H9 (cell line): Measurements from ENCODE around the gene SLC46A1. TPM values are rescaled to one million over a fixed set of nuclear protein-coding genes. Genes with fewer than 3 reads are reported as not detected.

ENCODE experiments used
- DNase-seq: peaks from one replicate; pipeline ENCODE4 v3.0.0-alpha.2; 2017
- H2AFZ ChIP-seq: one replicate; pipeline ENCODE4 v1.6.1; 2013; ENCODE audit warnings: mild to moderate bottlenecking, low read length, control low read depth, moderate library complexity
- H2AK5ac ChIP-seq: 2 replicates; pipeline ENCODE4 v1.6.1; 2013; ENCODE audit warnings: low read length, control low read depth, mixed read lengths; ENCODE audit not compliant: insufficient read length
- H2BK120ac ChIP-seq: one replicate; pipeline ENCODE4 v1.6.1; 2013; ENCODE audit warnings: low read depth, mild to moderate bottlenecking, low read length, control low read depth, inconsistent platforms; ENCODE audit not compliant: poor library complexity, severe bottlenecking
- H2BK12ac ChIP-seq: 2 replicates; pipeline ENCODE4 v1.6.1; 2013; ENCODE audit warnings: low read length, control low read depth, mixed read lengths, low read depth; ENCODE audit not compliant: insufficient read length
- H2BK15ac ChIP-seq: 2 replicates; pipeline ENCODE4 v1.6.1; 2013; ENCODE audit warnings: low read depth, low read length, control low read depth
- H2BK20ac ChIP-seq: one replicate; pipeline ENCODE4 v1.6.1; 2013; ENCODE audit warnings: low read depth, mild to moderate bottlenecking, low read length, control low read depth, inconsistent platforms; ENCODE audit not compliant: poor library complexity, severe bottlenecking
- H2BK5ac ChIP-seq: 2 replicates; pipeline ENCODE4 v1.6.1; 2013; ENCODE audit warnings: low read length, control low read depth, mixed read lengths; ENCODE audit not compliant: insufficient read length
- H3K14ac ChIP-seq: 2 replicates; pipeline ENCODE4 v1.6.1; 2013; ENCODE audit warnings: low read length, control low read depth; ENCODE audit not compliant: insufficient read depth
- H3K18ac ChIP-seq: 2 replicates; pipeline ENCODE4 v1.6.1; 2013; ENCODE audit warnings: low read depth, mild to moderate bottlenecking, mixed read lengths, low read length, control low read depth; ENCODE audit not compliant: insufficient read length
- H3K23ac ChIP-seq: 2 replicates; pipeline ENCODE4 v1.6.1; 2013; ENCODE audit warnings: low read length, control low read depth, mixed read lengths, low read depth; ENCODE audit not compliant: insufficient read length
- H3K23me2 ChIP-seq: 2 replicates; pipeline ENCODE4 v1.6.1; 2013; ENCODE audit warnings: low read depth, mild to moderate bottlenecking, mixed read lengths, low read length, control low read depth; ENCODE audit not compliant: insufficient read length, poor library complexity, severe bottlenecking
- H3K27ac ChIP-seq: 2 replicates; pipeline ENCODE4 v1.5.1; 2013; ENCODE audit warnings: low read length, control low read depth, mixed read lengths, low read depth; ENCODE audit not compliant: insufficient read length
- H3K27me3 ChIP-seq: 2 replicates; pipeline ENCODE4 v1.6.1; 2013; ENCODE audit warnings: low read length, control low read depth, inconsistent platforms; ENCODE audit not compliant: insufficient read depth
- H3K4ac ChIP-seq: 2 replicates; pipeline ENCODE4 v1.6.1; 2013; ENCODE audit warnings: low read depth, mild to moderate bottlenecking, control low read depth, inconsistent platforms, low read length, moderate library complexity
- H3K4me1 ChIP-seq: 2 replicates; pipeline ENCODE4 v1.6.1; 2013; ENCODE audit warnings: low read length, control low read depth, inconsistent platforms; ENCODE audit not compliant: insufficient read depth
- H3K4me2 ChIP-seq: 2 replicates; pipeline ENCODE4 v1.6.1; 2013; ENCODE audit warnings: low read length, control low read depth, mixed read lengths; ENCODE audit not compliant: insufficient read length, insufficient read depth
- H3K56ac ChIP-seq: 2 replicates; pipeline ENCODE4 v1.6.1; 2013; ENCODE audit warnings: low read depth, mild to moderate bottlenecking, mixed read lengths, low read length, control low read depth; ENCODE audit not compliant: insufficient read length
- H3K79me1 ChIP-seq: 2 replicates; pipeline ENCODE4 v1.6.1; 2013; ENCODE audit warnings: low read depth, mild to moderate bottlenecking, moderate library complexity, low read length, control low read depth, inconsistent platforms; ENCODE audit not compliant: insufficient read depth, poor library complexity, severe bottlenecking
- H3K79me2 ChIP-seq: 2 replicates; pipeline ENCODE4 v1.6.1; 2013; ENCODE audit warnings: low read length, control low read depth, inconsistent platforms; ENCODE audit not compliant: insufficient read depth
- H3K9ac ChIP-seq: 2 replicates; pipeline ENCODE4 v1.6.1; 2013; ENCODE audit warnings: low read length, control low read depth, mixed read lengths; ENCODE audit not compliant: insufficient read length; ENCODE audit errors: extremely low read depth
- H3K9me3 ChIP-seq: one replicate; pipeline ENCODE4 v1.6.1; 2013; ENCODE audit warnings: low read depth, low read length, inconsistent platforms; ENCODE audit not compliant: control insufficient read depth
- H3T11ph ChIP-seq: one replicate; pipeline ENCODE4 v1.6.1; 2013; ENCODE audit warnings: mild to moderate bottlenecking, low read length, control low read depth, inconsistent platforms
- H4K20me1 ChIP-seq: one replicate; pipeline ENCODE4 v1.6.1; 2013; ENCODE audit not compliant: control insufficient read depth, insufficient read length, insufficient read depth
- H4K5ac ChIP-seq: 2 replicates; pipeline ENCODE4 v1.6.1; 2013; ENCODE audit warnings: low read depth, mild to moderate bottlenecking, mixed read lengths, low read length, control low read depth; ENCODE audit not compliant: insufficient read length
- H4K8ac ChIP-seq: replicated peaks from 2 replicates; pipeline ENCODE4 v1.6.1; 2013; ENCODE audit warnings: low read length, control low read depth, mixed read lengths, low read depth; ENCODE audit not compliant: insufficient read length
- H4K91ac ChIP-seq: 2 replicates; pipeline ENCODE4 v1.6.1; 2013; ENCODE audit warnings: low read depth, mild to moderate bottlenecking, moderate library complexity, mixed read lengths, low read length, control low read depth; ENCODE audit not compliant: insufficient read length
- H3K27ac Mint-ChIP-seq, 3 experiments: 2 replicates in 2 of 3; 3 replicates in 1 of 3; pipeline ENCODE4 v1.8.0; 2020 to 2021; ENCODE audit warnings: mixed read lengths in 3 of 3, mild to moderate bottlenecking in 1 of 3, moderate library complexity in 1 of 3
- H3K27me3 Mint-ChIP-seq: 2 replicates; pipeline ENCODE4 v1.8.0; 2021; ENCODE audit warnings: low read depth, mild to moderate bottlenecking, moderate library complexity, mixed read lengths
- H3K36me3 Mint-ChIP-seq, 3 experiments: 2 replicates in 2 of 3; 3 replicates in 1 of 3; pipeline ENCODE4 v1.8.0; 2020 to 2021; ENCODE audit warnings: low read depth in 3 of 3, mixed read lengths in 3 of 3; ENCODE audit not compliant: insufficient read depth in 1 of 3
- H3K4me1 Mint-ChIP-seq, 2 experiments: 2 replicates each; pipeline ENCODE4 v1.8.0; 2020; ENCODE audit warnings: mixed read lengths in 2 of 2
- H3K4me3 Mint-ChIP-seq, 2 experiments: 2 replicates in 1 of 2; 3 replicates in 1 of 2; pipeline ENCODE4 v1.8.0; 2020 to 2021; ENCODE audit warnings: mild to moderate bottlenecking in 2 of 2, mixed read lengths in 2 of 2, moderate library complexity in 1 of 2
- H3K9me3 Mint-ChIP-seq, 2 experiments: 2 replicates in 1 of 2; 3 replicates in 1 of 2; pipeline ENCODE4 v1.8.0; 2020; ENCODE audit warnings: mild to moderate bottlenecking in 2 of 2, mixed read lengths in 2 of 2, moderate library complexity in 1 of 2
- WGBS: extraction: QIAGEN DNeasy Blood & Tissue Kit; methylation state at CpG from one replicate; pipeline ENCODE4 v1.1.7; 2013; ENCODE audit warnings: missing lambda C conversion rate, low lambda C conversion rate, mixed read lengths; ENCODE audit not compliant: insufficient read length; ENCODE audit errors: extremely low coverage; 5-methylcytosine and 5-hydroxymethylcytosine counted together
- total RNA-seq: library from RNA; stranded (reverse); gene quantifications from 2 replicates; pipeline ENCODE4 v1.2.1, GENCODE V29; 2021
- TF ChIP-seq, protein P1 (sequence below): fragments of 200-600 bp; sonication (generic); conservative IDR thresholded peaks from 3 replicates; pipeline ENCODE4 v1.8.0; 2021; ENCODE audit warnings: antibody characterized with exemption, mild to moderate bottlenecking

The SLC46A1 gene
- total RNA-seq, 1 experiment from 2014 or later: 8.7 TPM

DNA sequence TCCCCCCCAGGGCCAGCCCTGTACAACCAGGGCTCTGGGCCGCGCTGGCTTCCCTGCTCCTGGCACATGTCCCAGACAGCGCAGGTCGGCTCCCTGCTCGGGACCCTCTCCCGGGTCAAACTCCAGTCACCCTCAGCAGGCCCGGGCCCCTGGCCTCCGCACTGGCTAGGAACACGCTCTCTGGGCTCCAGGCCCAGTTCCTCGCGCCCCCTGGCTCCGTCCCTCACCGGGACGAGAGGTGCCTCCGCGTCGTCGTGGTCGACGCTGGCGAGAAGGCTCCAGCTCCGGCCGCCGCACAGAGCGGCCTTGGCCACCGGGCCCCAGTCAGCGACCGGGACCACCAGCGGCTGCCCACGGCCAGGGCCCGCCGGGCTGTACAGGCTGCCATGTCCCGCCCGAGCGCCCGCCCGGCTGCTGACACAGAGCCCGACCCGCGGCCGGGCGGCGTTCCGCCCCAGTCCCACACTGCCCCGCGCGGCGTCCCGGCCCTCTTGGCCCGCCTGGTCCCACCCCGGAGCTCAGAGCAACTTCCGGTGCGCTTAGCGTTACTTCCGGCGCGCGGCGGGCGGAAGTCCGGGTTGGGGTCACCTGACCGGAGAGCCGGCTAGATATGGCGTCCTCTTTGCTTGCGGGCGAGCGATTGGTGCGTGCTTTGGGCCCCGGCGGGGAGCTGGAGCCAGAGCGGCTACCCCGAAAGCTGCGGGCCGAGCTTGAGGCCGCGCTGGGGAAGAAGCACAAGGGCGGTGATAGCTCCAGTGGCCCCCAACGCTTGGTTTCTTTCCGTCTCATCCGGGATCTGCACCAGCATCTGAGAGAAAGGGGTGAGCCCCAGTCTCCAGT, 48.7 kb downstream of the SLC46A1 start, which contains the start of gene POLDIP2:
POLDIP2 (minus strand) TSS at position 467 of the 840 bp plus-strand sequence; CDS start at position 388, 79 bp downstream.
- WGBS: no CpG with 5 or more reads among the region's 80 CpGs
- no peak within 1 kb of the TSS for H2AFZ ChIP-seq

More for the DNA sequence above, 48.7 kb downstream of the SLC46A1 start, which contains the start of gene POLDIP2:
- Histone ChIP-seq H4K20me1 (no peaks in the 10 kb centered on the region), H2AK5ac (no peak within 1 kb of the TSS), H3K23ac (no peak within 1 kb of the TSS), H3K27ac (no peak within 1 kb of the TSS), H2BK120ac (no peak within 1 kb of the TSS), H3K18ac (peak within 1 kb of the TSS; percentile 67), H3K14ac (peak within 1 kb of the TSS; percentile 62), H2BK12ac (no peak within 1 kb of the TSS), H3K23me2 (peaks cover 6% of the 10 kb centered on the region), H3T11ph (no peak within 1 kb of the TSS), H2BK15ac (no peak within 1 kb of the TSS), H2BK20ac (no peak within 1 kb of the TSS), H3K56ac (no peak within 1 kb of the TSS), H4K5ac (no peak within 1 kb of the TSS), H3K4ac (no peak within 1 kb of the TSS), H3K27me3 (no peaks in the 10 kb centered on the region), H3K79me1 (peaks cover 5% of the 10 kb centered on the region), H3K9me3 (no peaks in the 10 kb centered on the region), H3K4me1 (no peaks in the 10 kb centered on the region), H4K91ac (no peak within 1 kb of the TSS), H3K9ac (peak within 1 kb of the TSS; percentile 81), H3K4me2 (peak within 1 kb of the TSS; percentile 91), H4K8ac (no peak within 1 kb of the TSS), H3K79me2 (no peaks in the 10 kb centered on the region), H2BK5ac (no peak within 1 kb of the TSS)
- DNase-seq: peak; percentile 98
- H3K27ac Mint-ChIP-seq: peak within 1 kb of the TSS; percentile 92 to 99 (median 96)
- no peaks in the 10 kb centered on the region; a peak in 1 of 5 replicates for H3K9me3 Mint-ChIP-seq
- H3K4me1 Mint-ChIP-seq: peaks cover 14 to 15% of the 10 kb centered on the region in 2 experiments
- no peaks in the 10 kb centered on the region for H3K27me3 Mint-ChIP-seq
- peaks cover 32 to 58% (median 52%) of the 10 kb centered on the region in 3 experiments; a peak in 6 of 7 replicates for H3K36me3 Mint-ChIP-seq
- TF ChIP-seq, protein P1, sequence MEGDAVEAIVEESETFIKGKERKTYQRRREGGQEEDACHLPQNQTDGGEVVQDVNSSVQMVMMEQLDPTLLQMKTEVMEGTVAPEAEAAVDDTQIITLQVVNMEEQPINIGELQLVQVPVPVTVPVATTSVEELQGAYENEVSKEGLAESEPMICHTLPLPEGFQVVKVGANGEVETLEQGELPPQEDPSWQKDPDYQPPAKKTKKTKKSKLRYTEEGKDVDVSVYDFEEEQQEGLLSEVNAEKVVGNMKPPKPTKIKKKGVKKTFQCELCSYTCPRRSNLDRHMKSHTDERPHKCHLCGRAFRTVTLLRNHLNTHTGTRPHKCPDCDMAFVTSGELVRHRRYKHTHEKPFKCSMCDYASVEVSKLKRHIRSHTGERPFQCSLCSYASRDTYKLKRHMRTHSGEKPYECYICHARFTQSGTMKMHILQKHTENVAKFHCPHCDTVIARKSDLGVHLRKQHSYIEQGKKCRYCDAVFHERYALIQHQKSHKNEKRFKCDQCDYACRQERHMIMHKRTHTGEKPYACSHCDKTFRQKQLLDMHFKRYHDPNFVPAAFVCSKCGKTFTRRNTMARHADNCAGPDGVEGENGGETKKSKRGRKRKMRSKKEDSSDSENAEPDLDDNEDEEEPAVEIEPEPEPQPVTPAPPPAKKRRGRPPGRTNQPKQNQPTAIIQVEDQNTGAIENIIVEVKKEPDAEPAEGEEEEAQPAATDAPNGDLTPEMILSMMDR: 0 out of 3 replicates have a peak, but pooled peaks have one; percentile 10
- peak within 1 kb of the TSS; percentile 90 for H3K4me3 Mint-ChIP-seq
